ENCODE data around the gene DGKB.
"Not testable (repeated sequence)": the region's sequence is repeated elsewhere in the genome, so short reads cannot be mapped to it uniquely, and the experiment has no call there.

Gene DGKB

GRCh38 chr7:14368285-14368684 lies 534.3 kb downstream of the DGKB start:
- DNase-seq, result no peak

GRCh38 chr7:14351167-14351566 lies 551.4 kb downstream of the DGKB start:
- DNase-seq, result no peak

- DNase-seq, result no peak
Measured at GRCh38 chr7:14341200-14341775, 561.3 kb downstream of the DGKB start.

GRCh38 chr7:14340393-14341074 lies 562.0 kb downstream of the DGKB start:
- no peak for DNase-seq

- no peak for DNase-seq
Measured at GRCh38 chr7:14339861-14340260, 562.7 kb downstream of the DGKB start.

GRCh38 chr7:14336256-14336655 lies 566.3 kb downstream of the DGKB start:
- DNase-seq, result no peak

- no peak for DNase-seq
Measured at GRCh38 chr7:14332155-14332554, 570.4 kb downstream of the DGKB start.

GRCh38 chr7:14324767-14325166 lies 577.8 kb downstream of the DGKB start:
- DNase-seq, result no peak

- no peak for DNase-seq
Measured at GRCh38 chr7:14322724-14323123, 579.8 kb downstream of the DGKB start.

GRCh38 chr7:14321947-14322346 lies 580.6 kb downstream of the DGKB start:
- no peak for DNase-seq

GRCh38 chr7:14309432-14309831 lies 593.1 kb downstream of the DGKB start:
- DNase-seq, result no peak

GRCh38 chr7:14305233-14305866 lies 597.2 kb downstream of the DGKB start:
- DNase-seq, result no peak

- no peak for DNase-seq
Measured at GRCh38 chr7:14303536-14303935, 599.0 kb downstream of the DGKB start.

GRCh38 chr7:14294637-14295036 lies 607.9 kb downstream of the DGKB start:
- DNase-seq, result no peak

- DNase-seq, result no peak
Measured at GRCh38 chr7:14293434-14293833, 609.1 kb downstream of the DGKB start.

- DNase-seq, result no peak
Measured at GRCh38 chr7:14292737-14293136, 609.8 kb downstream of the DGKB start.

GRCh38 chr7:14289957-14290356 lies 612.6 kb downstream of the DGKB start:
- no peak for DNase-seq

- DNase-seq, result no peak
Measured at GRCh38 chr7:14288701-14289100, 613.9 kb downstream of the DGKB start.

GRCh38 chr7:14287398-14287797 lies 615.2 kb downstream of the DGKB start:
- DNase-seq, result no peak

- no peak for DNase-seq
Measured at GRCh38 chr7:14286036-14286435, 616.5 kb downstream of the DGKB start.

GRCh38 chr7:14279065-14279871 lies 623.3 kb downstream of the DGKB start:
- not testable (repeated sequence) for DNase-seq

GRCh38 chr7:14275356-14275755 lies 627.2 kb downstream of the DGKB start:
- no peak for DNase-seq

GRCh38 chr7:14271441-14271840 lies 631.1 kb downstream of the DGKB start:
- no peak for DNase-seq

GRCh38 chr7:14270099-14270498 lies 632.5 kb downstream of the DGKB start:
- DNase-seq, result no peak
